ENCODE results near the gene AGAP5. TPM values are rescaled to one million over a fixed set of nuclear protein-coding genes. Genes with fewer than 3 reads are reported as not detected.

Gene AGAP5
- total RNA-seq, 2 experiments from 2014 or later, result 10.2 to 11.3 TPM

DNA sequence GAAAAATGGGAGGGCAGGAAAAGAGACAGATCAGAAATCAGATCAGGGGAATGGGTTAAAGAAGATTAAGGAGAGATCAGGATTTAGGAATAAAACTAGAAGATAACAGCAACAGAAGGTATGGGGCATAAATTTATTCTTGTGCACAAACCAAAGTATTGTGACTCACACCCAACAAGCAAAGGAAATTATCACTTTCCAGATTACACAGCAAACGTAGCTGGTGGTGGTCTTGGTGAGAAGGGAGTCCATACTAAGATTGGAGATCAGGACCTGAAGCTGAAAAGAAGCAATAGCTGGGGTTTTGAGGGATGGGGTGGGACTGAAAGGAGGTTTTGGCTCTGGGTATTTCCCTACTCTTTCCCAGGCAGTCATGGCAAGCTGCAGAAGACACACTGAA is 53.1 kb downstream of the AGAP5 start:
- POLR2A ChIA-PET, result no interaction called here
- H3K27ac Mint-ChIP-seq, result peak overlapping the region; percentile 10
- H3K4me1 Mint-ChIP-seq, result peaks cover 16% of the 10 kb centered on the region
- H3K9me3 Mint-ChIP-seq, result no peaks in the 10 kb centered on the region
- DNase-seq, result no peak
- ATAC-seq (ENCODE audit: low read depth), result no peak
- no peaks in the 10 kb centered on the region for H3K36me3 Mint-ChIP-seq
- peaks cover 7% of the 10 kb centered on the region for H3K27me3 Mint-ChIP-seq
- no peak overlapping the region for H3K4me3 Mint-ChIP-seq

DNA sequence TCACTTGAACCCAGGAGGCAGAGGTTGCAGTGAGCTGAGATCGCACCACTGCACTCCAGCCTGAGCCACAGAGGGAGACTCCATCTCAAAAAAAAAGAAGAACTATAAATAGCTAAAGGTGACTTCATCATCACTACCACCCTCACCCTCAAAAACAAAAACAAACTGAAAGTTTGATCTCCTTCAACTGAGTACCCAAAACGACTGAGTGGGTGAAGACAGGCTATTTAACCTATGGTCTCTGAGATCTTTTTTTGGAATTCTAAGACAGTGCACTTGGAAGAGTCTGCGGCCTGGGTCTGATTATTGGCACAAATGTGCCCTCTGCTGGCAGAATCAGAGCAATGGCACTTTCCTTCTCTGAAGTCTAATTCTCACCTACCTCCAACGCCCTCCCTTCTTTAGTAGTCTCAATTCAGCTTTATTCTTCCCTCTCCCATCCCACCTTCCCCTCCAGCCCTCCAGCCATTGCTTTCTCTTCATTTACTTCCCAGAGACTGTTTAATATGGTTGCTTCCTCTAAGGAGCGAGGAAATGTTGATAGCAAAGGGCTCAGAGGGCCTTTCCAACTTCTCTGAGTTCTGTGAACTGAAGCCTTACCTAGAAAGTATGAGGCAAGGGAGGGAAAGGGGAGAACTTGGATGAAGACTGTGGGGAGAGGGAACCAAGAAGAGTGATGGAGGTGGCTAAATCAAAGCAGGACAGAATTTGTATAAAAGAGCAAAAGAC is 53.7 kb downstream of the AGAP5 start:
- H3K27me3 Mint-ChIP-seq, result peaks cover 7% of the 10 kb centered on the region
- DNase-seq (peak; percentile 49), ATAC-seq (ENCODE audit: low read depth) (peak; percentile 63)
- no peaks in the 10 kb centered on the region for H3K36me3 Mint-ChIP-seq
- no peaks in the 10 kb centered on the region for H3K9me3 Mint-ChIP-seq
- POLR2A ChIA-PET, result interaction anchor here (1.5 kb wide), 1 partner anchor 115 kb away, joined by 6 read pairs; no protein-coding TSS in a partner anchor
- peaks cover 16% of the 10 kb centered on the region for H3K4me1 Mint-ChIP-seq
- peak overlapping the region; percentile 72 for H3K27ac Mint-ChIP-seq
- peak overlapping the region; percentile 23 for H3K4me3 Mint-ChIP-seq

DNA sequence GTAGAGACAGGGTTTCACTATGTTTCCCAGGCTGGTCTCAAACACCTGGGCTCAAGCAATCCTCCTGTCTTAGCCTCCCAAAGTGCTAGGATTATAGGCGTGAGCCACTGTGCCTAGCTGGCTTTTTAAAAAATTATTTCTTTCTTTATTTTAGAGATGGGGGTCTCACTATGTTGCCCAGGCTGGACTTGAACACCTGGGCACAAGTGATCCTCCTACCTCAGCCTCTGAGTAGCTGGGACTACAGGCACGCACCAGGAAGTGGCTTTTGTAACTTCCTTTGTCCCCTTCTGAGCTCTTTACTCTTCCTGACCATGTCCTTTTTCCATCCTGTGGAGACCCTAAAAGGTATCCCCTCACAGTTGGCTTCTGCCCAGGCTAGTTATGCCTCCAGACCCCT is 54.5 kb downstream of the AGAP5 start:
- POLR2A ChIA-PET, result interaction anchor here (1.0 to 1.5 kb wide), 2 partner anchors 18 to 114 kb away, joined by 5 to 6 read pairs; no protein-coding TSS in a partner anchor
- Mint-ChIP-seq H3K27me3 (peaks cover 7% of the 10 kb centered on the region), H3K27ac (peak overlapping the region; percentile 72), H3K9me3 (no peaks in the 10 kb centered on the region), H3K36me3 (no peaks in the 10 kb centered on the region), H3K4me1 (peaks cover 16% of the 10 kb centered on the region), H3K4me3 (peak overlapping the region; percentile 42)
- no peak for DNase-seq
- ATAC-seq (ENCODE audit: low read depth), result no peak

DNA sequence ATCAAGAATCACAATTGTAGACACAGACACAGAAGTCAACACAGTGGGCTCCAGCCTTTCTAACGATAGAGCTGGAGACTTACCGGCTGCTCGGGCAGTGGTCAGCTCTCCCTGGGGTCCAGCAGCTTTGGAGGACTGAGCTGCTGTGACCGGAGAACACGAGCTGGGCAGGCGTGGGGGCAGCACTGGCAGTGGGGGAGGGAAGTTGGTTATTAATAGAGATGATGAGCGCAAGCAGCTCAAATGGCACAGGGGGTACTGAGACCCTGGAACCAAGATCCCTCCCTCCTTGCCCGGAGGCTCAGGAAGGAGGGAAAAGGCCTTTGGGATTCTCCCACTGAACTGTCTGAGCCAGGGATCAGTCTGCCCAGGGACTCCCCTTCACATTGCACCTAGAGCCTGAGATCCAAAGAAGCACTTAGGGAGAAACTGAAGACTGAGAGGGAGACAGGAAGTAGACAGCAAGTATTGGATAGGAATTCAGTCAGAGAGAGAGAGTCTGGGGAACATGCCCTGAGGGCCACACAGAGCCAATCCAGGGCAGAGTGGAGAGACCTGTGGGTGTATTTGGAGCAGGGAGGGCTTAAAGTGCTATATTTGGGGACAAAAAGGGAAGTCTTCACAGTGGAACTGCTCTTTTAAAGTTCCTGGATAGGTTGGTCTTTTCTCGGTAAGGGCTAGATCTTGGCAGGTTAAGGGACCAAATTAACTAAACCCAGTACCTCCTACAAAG is 56.4 kb downstream of the AGAP5 start, which contains the start of gene MYOZ1:
TSS of gene MYOZ1 (minus strand) at position 147 of the 733 bp plus-strand sequence. CDS start 1,457 bp downstream, outside the sequence.
- ATAC-seq (ENCODE audit: low read depth), result no peak
- no peak within 1 kb of the TSS for H3K4me3 Mint-ChIP-seq
- DNase-seq, result no peak
- H3K4me1 Mint-ChIP-seq, result peaks cover 16% of the 10 kb centered on the region
- POLR2A ChIA-PET, result no interaction called here
- no peak within 1 kb of the TSS for H3K27ac Mint-ChIP-seq
- no peaks in the 10 kb centered on the region for H3K9me3 Mint-ChIP-seq
- H3K27me3 Mint-ChIP-seq, result peaks cover 7% of the 10 kb centered on the region
- no peaks in the 10 kb centered on the region for H3K36me3 Mint-ChIP-seq

GRCh38 chr10:73639286-73639685 is 58.6 kb downstream of the AGAP5 start:
- POLR2A ChIA-PET, result no interaction called here
- no peaks in the 10 kb centered on the region for H3K36me3 Mint-ChIP-seq
- DNase-seq, result no peak
- no peak overlapping the region for H3K4me3 Mint-ChIP-seq
- no peaks in the 10 kb centered on the region for H3K9me3 Mint-ChIP-seq
- H3K27ac Mint-ChIP-seq, result no peak overlapping the region
- no peak for ATAC-seq (ENCODE audit: low read depth)
- H3K4me1 Mint-ChIP-seq, result peaks cover 14% of the 10 kb centered on the region
- peaks cover 5% of the 10 kb centered on the region for H3K27me3 Mint-ChIP-seq

- ATAC-seq (ENCODE audit: low read depth) (no peak), DNase-seq (no peak)
- POLR2A ChIA-PET, result no interaction called here
- H3K9me3 Mint-ChIP-seq, result no peaks in the 10 kb centered on the region
- H3K27me3 Mint-ChIP-seq, result peaks cover 3% of the 10 kb centered on the region
- H3K27ac Mint-ChIP-seq, result no peak overlapping the region
- H3K4me1 Mint-ChIP-seq, result peaks cover 2% of the 10 kb centered on the region
- H3K36me3 Mint-ChIP-seq, result no peaks in the 10 kb centered on the region
- no peak overlapping the region for H3K4me3 Mint-ChIP-seq
Measured at GRCh38 chr10:73635781-73636180, 62.1 kb downstream of the AGAP5 start.

- no peak for ATAC-seq (ENCODE audit: low read depth)
Measured at GRCh38 chr10:73634421-73634820, 63.5 kb downstream of the AGAP5 start.

GRCh38 chr10:73629165-73629564 is 68.7 kb downstream of the AGAP5 start:
- no peak overlapping the region for H3K27ac Mint-ChIP-seq
- H3K9me3 Mint-ChIP-seq, result no peaks in the 10 kb centered on the region
- DNase-seq (no peak), ATAC-seq (ENCODE audit: low read depth) (no peak)
- H3K36me3 Mint-ChIP-seq, result peaks cover 2% of the 10 kb centered on the region
- H3K4me3 Mint-ChIP-seq, result no peak overlapping the region
- no peaks in the 10 kb centered on the region for H3K27me3 Mint-ChIP-seq
- H3K4me1 Mint-ChIP-seq, result peaks cover 20% of the 10 kb centered on the region
- POLR2A ChIA-PET, result interaction anchor here (1.0 kb wide), 1 partner anchor 271 kb away, joined by 4 read pairs; the partner anchor contains the start of gene CFAP70

More at GRCh38 chr10:73634421-73634820, 63.5 kb downstream of the AGAP5 start:
- Mint-ChIP-seq H3K4me1 (peaks cover 2% of the 10 kb centered on the region), H3K27me3 (peaks cover 2% of the 10 kb centered on the region), H3K4me3 (no peak overlapping the region), H3K36me3 (no peaks in the 10 kb centered on the region), H3K27ac (no peak overlapping the region), H3K9me3 (no peaks in the 10 kb centered on the region)
- POLR2A ChIA-PET, result no interaction called here
- DNase-seq, result no peak

GRCh38 chr10:73628405-73628804 is 69.5 kb downstream of the AGAP5 start:
- Mint-ChIP-seq H3K36me3 (peaks cover 2% of the 10 kb centered on the region), H3K27me3 (no peaks in the 10 kb centered on the region), H3K4me1 (peaks cover 20% of the 10 kb centered on the region), H3K9me3 (no peaks in the 10 kb centered on the region), H3K4me3 (no peak overlapping the region), H3K27ac (no peak overlapping the region)
- POLR2A ChIA-PET, result interaction anchor here (0.6 kb wide), 1 partner anchor 132 kb away, joined by 5 read pairs; no protein-coding TSS in a partner anchor
- DNase-seq (no peak), ATAC-seq (ENCODE audit: low read depth) (no peak)

- POLR2A ChIA-PET, result no interaction called here
- peak overlapping the region; percentile 25 for H3K27ac Mint-ChIP-seq
- no peak for DNase-seq
Measured at GRCh38 chr10:73627300-73627699, 70.6 kb downstream of the AGAP5 start.

GRCh38 chr10:73625884-73626752 is 71.8 kb downstream of the AGAP5 start:
- Mint-ChIP-seq H3K4me3 (peak overlapping the region; percentile 100), H3K36me3 (peaks cover 2% of the 10 kb centered on the region), H3K4me1 (peaks cover 20% of the 10 kb centered on the region), H3K9me3 (no peaks in the 10 kb centered on the region), H3K27me3 (no peaks in the 10 kb centered on the region), H3K27ac (peak overlapping the region; percentile 99)
- ATAC-seq (ENCODE audit: low read depth) (peak; percentile 95), DNase-seq (peak; percentile 89)
- POLR2A ChIA-PET, result interaction anchor here (0.6 to 1.4 kb wide), 10 partner anchors 17 to 380 kb away, joined by 3 to 11 read pairs (median 4); partner anchors contain the start of gene PPP3CB

More at GRCh38 chr10:73627300-73627699, 70.6 kb downstream of the AGAP5 start:
- H3K27me3 Mint-ChIP-seq, result no peaks in the 10 kb centered on the region
- no peak overlapping the region for H3K4me3 Mint-ChIP-seq
- peaks cover 20% of the 10 kb centered on the region for H3K4me1 Mint-ChIP-seq
- peaks cover 2% of the 10 kb centered on the region for H3K36me3 Mint-ChIP-seq
- no peaks in the 10 kb centered on the region for H3K9me3 Mint-ChIP-seq
- no peak for ATAC-seq (ENCODE audit: low read depth)

DNA sequence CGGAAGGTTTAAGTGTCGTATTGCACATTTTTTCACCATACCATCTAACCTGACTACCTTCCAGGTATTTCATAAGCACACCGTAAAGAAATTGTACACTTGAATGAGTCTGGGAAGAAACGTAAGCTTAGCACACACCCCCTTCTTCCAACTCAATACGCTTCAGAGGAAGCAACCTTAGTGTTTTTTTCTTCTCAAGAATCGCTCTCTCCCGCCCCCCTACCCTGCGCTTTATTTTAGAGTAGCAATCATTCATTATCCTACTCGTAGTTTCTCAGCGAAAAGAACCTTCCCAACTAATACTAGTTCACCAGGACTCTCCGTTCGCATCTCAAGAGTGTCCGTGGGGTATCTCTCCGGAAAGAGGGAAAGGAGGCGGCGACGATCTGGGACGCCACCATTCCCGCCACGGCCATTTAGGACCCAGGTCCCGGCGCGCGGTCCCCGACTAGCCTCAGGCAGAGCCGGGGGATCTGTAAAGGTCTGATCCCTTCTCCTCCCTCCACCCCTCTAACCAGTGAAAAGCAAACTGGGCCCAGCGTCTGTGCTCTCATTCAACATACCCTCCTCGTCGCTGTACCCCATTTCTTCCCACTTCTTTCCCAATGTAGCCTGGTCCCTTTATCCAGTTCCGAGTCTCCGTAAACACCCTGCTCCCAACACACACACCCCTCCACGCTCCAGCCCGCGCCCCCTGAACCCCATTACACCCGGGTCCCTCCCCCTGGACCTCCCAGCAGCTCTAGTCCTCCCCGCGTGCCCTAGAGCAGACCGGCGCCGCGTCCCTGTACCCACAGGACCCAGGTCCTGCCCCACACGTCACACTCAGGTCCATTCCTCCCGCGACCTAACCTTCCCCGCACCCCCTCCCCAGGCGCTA is 72.7 kb downstream of the AGAP5 start:
- DNase-seq (peak; percentile 38), ATAC-seq (ENCODE audit: low read depth) (peak; percentile 68)
- H3K4me3 Mint-ChIP-seq, result peak overlapping the region; percentile 100
- H3K4me1 Mint-ChIP-seq, result peaks cover 20% of the 10 kb centered on the region
- peak overlapping the region; percentile 99 for H3K27ac Mint-ChIP-seq
- H3K9me3 Mint-ChIP-seq, result no peaks in the 10 kb centered on the region
- POLR2A ChIA-PET, result interaction anchor here (0.6 to 1.4 kb wide), 9 partner anchors 18 to 379 kb away, joined by 3 to 11 read pairs (median 4); partner anchors contain the start of gene PPP3CB
- H3K36me3 Mint-ChIP-seq, result peaks cover 2% of the 10 kb centered on the region
- H3K27me3 Mint-ChIP-seq, result no peaks in the 10 kb centered on the region

All from activated naive CD8-positive, alpha-beta T cell treated with anti-CD3 and anti-CD28 coated beads, Interleukin-2, amount 10 ng/mL, durations not matched to agents 7 days and 5 days (primary cell).